Astrocyte of the hippocampus (primary cell): ENCODE data around the gene MACROH2A1.
"Not testable (repeated sequence)": the region's sequence is repeated elsewhere in the genome, so short reads cannot be mapped to it uniquely, and the experiment has no call there.

Source experiments
- DNase-seq: peaks from one replicate; pipeline ENCODE4 v3.0.0; 2011; ENCODE audit warnings: low read depth, low spot score

The MACROH2A1 gene

GRCh38 chr5:135379046-135379654, 19.9 kb downstream of the MACROH2A1 start:
- no peak for DNase-seq

GRCh38 chr5:135377751-135378680, 21.0 kb downstream of the MACROH2A1 start:
- peak; percentile 42 for DNase-seq

- no peak for DNase-seq
These were observed 21.9 kb downstream of the MACROH2A1 start for GRCh38 chr5:135376961-135377624.

GRCh38 chr5:135375040-135375793, 23.8 kb downstream of the MACROH2A1 start:
- no peak for DNase-seq

GRCh38 chr5:135373736-135374515, 25.1 kb downstream of the MACROH2A1 start:
- DNase-seq: no peak

- no peak for DNase-seq
These were observed 26.2 kb downstream of the MACROH2A1 start for GRCh38 chr5:135372654-135373381.

- peak; percentile 50 for DNase-seq
These were observed 27.3 kb downstream of the MACROH2A1 start for GRCh38 chr5:135371622-135372232.

- no peak for DNase-seq
These were observed 29.1 kb downstream of the MACROH2A1 start for GRCh38 chr5:135369952-135370351.

- DNase-seq: no peak
These were observed 31.5 kb downstream of the MACROH2A1 start for GRCh38 chr5:135367554-135367953.

GRCh38 chr5:135367076-135367475, 32.0 kb downstream of the MACROH2A1 start:
- no peak for DNase-seq

GRCh38 chr5:135365281-135365680, 33.8 kb downstream of the MACROH2A1 start:
- DNase-seq: no peak

GRCh38 chr5:135364421-135365262, 34.4 kb downstream of the MACROH2A1 start:
- no peak for DNase-seq

GRCh38 chr5:135363342-135363741, 35.7 kb downstream of the MACROH2A1 start:
- DNase-seq: not testable (repeated sequence)

- DNase-seq: no peak
These were observed 36.9 kb downstream of the MACROH2A1 start for GRCh38 chr5:135362102-135362501.

GRCh38 chr5:135360278-135361274, 38.5 kb downstream of the MACROH2A1 start:
- no peak for DNase-seq

GRCh38 chr5:135359374-135360165, 39.5 kb downstream of the MACROH2A1 start:
- DNase-seq: no peak

- no peak for DNase-seq
These were observed 41.3 kb downstream of the MACROH2A1 start for GRCh38 chr5:135357685-135358084.
